Left ventricle myocardium superior (tissue), 1 donor: ENCODE data around the gene KCNT1. TPM values are rescaled to one million over a fixed set of nuclear protein-coding genes. Genes with fewer than 3 reads are reported as not detected.
"Not testable (repeated sequence)": the region's sequence is repeated elsewhere in the genome, so short reads cannot be mapped to it uniquely, and the experiment has no call there.

ENCODE experiments used
- ATAC-seq: fragments of 200-7000 bp; cut with Tn5 transposase; one replicate; pipeline ENCODE4 v1.9.1; 2020; ENCODE audit warnings: mild to moderate bottlenecking, moderate library complexity
- DNase-seq: peaks from one replicate; pipeline ENCODE4 v3.0.0-alpha.2; 2020
- intact Hi-C: fragments of 100-400 bp; cut with micrococcal nuclease; formaldehyde crosslinking; loops from one replicate; pipeline ENCODE4 v1.11.0; 2022
- total RNA-seq: library from RNA; stranded (reverse); fragmentation: NEBNext Ultra II Directional; extraction: Animal tissue kit (Norgen Biotek cat#: 25700); gene quantifications from one replicate; pipeline ENCODE4 v1.2.1, GENCODE V29; 2021
- donor health status: DM: no; HTN: yes; CAD: no; lungs with severe emphysema.

The KCNT1 gene
- total RNA-seq, 1 donor from 2014 or later: 3.1 TPM

DNA sequence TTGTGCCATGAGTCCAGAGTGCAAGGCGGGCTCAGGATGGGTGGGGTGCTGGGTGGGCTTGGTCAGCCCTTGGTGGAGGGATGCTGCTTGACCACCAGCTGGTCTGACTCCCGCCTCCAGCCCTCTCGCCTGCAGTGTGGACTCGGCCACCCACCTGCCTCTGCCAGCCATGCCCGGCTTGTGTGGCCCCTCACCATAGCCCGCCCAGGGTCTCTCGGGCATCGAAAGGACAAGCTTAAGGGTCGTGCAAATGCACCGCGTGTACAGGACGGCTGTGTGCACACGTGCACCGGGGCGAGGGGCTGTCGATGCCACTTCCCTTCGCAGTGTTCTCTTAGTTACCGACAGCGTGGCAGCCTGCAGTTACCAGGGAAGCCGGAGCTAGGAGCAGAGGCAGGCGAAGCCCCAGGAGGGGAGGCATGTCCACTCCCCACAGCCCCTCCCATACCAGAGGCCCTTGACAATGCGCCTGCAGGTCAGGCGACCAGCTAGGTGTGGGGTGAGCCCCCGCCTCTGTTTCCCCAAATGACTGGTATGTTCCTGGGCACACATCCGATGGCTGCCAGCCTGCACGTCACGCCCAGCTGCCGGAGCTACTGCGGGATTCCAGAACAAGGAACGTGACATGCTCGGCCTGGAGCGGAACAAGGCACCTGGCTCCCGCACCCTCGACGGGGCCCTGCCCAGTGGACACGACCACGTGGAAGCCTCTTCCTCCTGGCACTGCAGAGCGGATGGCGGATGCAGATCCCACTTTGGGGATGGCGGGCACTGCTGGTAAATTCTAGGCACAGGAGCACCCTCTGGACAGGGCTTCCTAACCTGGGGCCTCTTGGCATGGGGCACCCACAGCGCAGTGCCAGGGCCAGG, 31.0 kb upstream of the KCNT1 start:
- DNase-seq: no peak
- intact Hi-C loops: no loop called here
- ATAC-seq: no peak

DNA sequence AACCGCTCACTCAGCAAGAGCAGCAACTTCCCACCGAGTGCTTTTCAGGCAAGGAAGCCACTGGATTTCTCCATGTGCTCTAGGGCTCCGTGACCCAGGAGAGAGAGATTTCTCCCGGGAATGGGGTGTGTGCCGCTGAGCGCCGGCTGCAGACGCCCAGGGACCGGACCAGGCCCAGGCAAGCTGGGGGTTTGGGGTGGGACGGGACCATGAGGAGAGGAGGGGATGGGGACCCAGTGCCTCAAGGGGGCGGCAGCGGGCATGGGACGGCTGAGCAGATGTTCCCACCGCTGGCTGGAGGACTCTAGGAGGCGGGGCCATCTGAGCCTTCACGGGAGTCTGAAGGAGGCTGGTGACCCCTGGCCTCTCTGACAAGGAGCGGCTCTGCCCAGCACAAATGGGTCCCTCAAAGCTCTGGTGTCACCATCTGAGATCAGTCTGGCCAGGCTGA, 30.4 kb upstream of the KCNT1 start:
- intact Hi-C loops: no loop called here
- ATAC-seq (no peak), DNase-seq (no peak)

DNA sequence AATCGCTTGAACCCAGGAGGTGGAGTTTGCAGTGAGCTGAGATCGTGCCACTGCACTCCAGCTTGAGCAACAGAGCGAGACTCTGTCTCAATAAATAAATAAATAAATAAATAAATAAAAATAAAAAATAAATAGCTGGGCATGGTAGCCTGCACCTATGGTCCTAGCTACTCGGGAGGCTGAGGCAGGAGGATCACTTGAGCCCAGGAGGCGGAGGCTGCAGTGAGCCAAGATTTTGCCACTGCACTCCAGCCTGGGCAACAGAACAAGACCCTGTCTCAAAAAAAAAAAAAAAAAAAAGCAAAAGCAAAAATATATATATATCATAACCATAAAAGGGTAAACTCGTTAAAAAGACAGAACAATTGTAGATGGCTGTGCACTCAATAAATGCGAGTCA, 29.2 kb upstream of the KCNT1 start:
- intact Hi-C loops, DNase-seq, ATAC-seq: not testable (repeated sequence)

DNA sequence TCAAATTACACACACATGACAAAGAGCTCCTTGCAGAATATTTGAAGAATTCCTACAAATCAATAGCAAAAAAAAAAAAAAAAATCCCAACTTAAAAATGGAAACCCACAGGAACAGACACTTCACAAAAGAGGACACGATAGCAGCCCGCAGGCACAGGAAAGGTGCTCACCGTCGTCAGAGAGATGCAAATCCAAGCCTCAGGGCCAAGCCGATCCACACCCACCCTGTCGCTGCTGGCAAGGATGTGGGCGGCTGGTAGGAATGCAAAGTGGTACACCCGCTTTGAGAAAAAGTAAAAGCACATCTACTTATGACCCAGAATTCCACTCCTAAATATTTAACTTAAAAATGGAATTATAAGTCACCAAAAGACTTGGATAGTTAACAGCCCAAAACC, 28.0 kb upstream of the KCNT1 start:
- no peak for ATAC-seq
- intact Hi-C loops: no loop called here
- DNase-seq: peak; percentile 3

DNA sequence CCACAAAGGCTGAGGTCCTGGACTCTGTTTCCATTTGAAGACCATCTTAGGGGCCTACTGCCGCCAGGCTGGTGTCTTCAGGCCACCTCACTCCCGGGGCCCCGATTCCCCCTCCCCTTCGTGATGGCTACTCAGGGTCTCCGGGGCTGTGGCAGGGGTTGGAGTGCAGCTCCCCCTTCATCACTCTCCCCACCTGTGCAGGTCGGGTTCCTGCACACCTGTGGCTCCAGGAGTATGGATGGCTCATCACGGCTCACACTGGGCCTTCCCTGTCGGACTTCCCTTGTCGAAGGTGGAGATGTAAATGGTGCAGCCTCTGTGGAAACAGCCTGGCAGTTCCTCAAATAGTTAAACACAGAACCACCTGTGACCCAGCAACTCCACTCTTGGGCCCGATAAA, 27.0 kb upstream of the KCNT1 start:
- ATAC-seq (no peak), DNase-seq (peak; percentile 3)
- intact Hi-C loops: no loop called here

DNA sequence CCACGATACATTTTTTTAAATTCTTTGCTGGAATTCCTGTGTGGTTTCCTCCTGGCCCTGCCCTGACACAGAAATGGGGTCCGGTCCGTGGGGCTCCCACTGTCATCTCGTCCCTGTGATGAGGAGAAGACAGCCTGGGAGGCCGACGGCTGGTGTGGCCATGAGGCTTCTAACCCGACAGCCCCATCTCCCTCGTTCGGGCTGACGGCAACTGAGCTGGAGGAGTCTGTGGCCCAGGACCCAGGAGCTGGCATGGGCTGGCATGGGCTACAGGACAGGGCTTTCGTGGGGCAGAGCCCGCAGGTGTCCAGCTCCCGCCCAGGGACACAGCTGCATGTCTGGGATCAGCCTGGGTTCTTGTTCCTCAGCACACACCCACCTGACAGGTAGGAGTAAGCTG, 25.1 kb upstream of the KCNT1 start:
- DNase-seq: no peak
- intact Hi-C loops: no loop called here
- ATAC-seq: no peak

DNA sequence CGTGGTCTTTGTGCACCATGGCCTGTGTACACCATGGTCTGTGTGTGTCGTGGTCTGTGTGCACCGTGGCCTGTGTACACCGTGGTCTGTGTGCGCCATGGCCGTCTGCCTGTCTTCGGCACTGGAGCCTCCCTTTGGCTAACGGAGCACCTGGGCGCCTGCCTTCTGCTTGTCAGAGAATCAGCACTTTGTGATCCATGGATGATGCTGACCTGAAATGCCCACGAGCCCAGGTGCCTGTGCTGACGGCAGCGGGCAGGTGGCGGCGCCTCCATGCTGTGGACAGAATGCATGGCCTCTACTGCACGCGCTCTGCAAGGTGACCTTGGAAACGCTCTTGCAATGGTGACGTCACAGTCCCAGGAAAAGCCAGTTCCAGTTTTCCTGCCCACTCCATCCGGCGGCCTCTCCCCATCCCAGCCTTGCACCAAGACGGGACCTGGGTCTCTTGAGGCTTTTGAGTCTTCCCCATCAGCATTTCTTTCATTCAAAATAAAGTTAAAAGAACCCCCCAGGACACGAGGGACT, 24.3 kb upstream of the KCNT1 start:
- ATAC-seq: no peak
- intact Hi-C loops: no loop called here
- no peak for DNase-seq

DNA sequence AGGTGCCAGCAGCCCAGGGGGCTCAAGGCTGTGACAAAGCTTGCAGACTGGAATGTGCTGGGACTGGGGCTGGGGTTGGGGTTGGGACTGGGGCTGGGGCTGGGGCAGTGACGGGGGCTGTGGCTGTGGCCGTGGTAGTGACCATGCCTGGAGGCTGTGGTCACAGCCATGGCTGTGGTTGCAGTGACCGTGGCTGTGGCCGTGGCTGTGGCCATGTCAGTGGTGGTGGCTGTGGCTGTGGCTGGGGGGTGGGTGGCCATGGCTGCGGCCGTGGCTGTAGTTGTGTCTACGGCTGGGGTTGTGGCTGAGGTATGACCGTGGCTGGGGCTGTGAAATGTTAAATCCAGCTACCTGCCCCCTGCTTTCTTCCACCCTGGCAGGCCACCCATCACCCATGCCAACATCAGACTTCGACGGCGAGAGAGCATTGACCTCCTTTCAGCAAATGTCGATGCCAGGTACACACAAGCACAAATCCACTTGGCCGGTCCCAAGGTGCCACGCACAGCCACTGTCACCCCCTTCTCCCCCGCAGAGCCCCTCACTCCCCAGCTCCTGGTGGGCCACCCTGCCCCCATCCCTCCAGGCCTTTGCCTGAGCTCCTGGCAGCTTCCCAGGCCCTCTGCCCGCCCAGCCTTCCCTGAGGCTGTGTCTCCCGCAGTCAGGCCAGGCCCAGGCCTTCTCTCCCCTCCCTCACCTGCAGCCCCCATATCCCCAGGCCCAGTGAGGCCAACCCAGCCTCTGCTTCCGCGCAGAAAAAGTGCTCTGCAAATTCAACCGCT, 23.6 kb upstream of the KCNT1 start:
- DNase-seq (no peak), ATAC-seq (no peak)
- intact Hi-C loops: no loop called here

DNA sequence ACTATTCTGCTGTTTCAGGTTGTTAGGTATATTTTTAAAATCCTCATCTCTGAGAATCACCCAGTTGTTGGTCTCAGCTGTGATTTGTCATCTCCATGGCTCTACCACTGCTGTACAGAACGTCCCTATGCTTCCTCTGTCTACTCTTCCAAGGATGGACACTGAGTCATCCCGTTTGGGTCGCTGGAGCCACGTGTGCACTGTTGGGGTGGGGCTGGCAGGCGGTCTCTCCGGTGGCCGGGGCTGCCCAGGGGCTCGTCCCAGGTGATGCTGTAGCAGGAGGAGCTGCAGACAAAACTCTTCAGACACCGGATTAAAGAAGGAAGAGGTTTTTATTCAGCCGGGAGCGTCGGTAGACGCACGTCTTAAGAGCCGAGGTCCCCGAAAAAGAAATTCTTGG, 21.9 kb upstream of the KCNT1 start:
- DNase-seq (no peak), ATAC-seq (no peak)
- intact Hi-C loops: no loop called here

DNA sequence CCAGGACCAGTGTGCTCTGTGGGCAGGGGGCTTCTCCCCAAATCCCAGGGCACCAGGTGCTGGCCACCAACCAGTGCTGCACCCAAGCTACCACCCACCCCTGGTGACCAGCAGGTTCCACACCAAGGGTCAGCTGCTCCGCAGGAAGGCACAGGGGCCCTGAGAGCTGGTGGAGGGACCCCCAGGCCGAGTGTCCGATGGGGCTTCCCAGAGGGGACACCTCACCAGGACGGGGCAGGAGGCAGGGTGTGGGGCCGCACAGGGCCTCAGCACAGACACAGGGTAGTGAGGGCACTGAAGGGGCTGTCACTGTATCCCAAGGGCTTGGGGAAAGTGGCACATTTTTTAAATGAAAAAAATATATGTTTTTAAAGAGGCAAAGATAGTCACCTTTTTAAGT, 20.8 kb upstream of the KCNT1 start:
- DNase-seq: no peak
- intact Hi-C loops: no loop called here
- no peak for ATAC-seq

DNA sequence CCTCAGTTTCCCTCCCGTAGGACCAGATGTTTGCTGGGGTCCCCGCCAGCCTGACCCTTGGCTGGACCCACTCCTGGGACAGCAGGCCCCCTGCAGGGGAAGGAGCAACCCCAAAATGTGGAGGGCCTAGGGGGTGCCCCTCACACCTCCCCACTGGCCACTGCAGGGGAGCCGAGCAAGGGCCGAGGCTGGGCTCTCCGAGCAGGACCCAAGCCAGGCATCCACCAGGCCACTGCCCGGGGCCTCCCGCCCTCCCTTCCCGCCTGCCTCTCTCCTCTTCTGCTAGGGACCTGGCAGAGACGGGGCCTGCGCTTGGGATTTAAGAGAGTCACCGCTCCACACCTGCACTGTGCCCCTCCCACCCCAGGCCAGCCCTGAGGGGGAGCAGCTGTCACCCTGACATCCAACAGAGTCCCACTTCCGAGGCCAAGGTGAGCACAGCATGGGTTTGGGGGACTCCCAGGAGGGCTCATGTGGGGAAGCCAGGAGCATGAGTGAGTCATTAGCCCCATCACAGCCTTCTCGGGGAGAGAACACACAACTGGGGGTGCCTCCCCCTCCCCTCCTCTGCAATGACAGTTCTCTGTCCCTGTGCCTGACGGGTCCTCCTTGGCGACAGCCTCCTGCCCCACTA, 18.5 kb upstream of the KCNT1 start:
- DNase-seq (no peak), ATAC-seq (no peak)
- intact Hi-C loops: no loop called here

DNA sequence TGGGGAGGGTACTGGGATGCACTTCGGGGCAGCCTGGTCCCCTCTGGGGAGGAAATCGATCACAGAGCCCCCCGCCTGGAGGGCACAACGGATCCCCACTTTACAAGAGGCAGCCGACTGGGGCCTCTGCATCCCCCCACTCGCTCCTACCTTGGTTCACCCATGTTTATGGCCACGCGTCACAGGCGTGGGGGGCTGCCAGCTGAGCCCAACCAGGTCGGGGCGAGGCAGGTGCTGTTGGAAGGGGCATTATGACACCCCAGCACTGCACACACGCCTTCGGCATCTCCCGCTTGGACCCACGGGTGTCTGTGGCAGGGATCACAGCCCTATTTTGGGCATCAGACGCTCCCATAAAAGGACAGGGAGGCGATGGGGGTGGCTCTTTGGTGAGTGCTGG, 17.3 kb upstream of the KCNT1 start:
- no peak for DNase-seq
- ATAC-seq: no peak
- intact Hi-C loops: no loop called here

DNA sequence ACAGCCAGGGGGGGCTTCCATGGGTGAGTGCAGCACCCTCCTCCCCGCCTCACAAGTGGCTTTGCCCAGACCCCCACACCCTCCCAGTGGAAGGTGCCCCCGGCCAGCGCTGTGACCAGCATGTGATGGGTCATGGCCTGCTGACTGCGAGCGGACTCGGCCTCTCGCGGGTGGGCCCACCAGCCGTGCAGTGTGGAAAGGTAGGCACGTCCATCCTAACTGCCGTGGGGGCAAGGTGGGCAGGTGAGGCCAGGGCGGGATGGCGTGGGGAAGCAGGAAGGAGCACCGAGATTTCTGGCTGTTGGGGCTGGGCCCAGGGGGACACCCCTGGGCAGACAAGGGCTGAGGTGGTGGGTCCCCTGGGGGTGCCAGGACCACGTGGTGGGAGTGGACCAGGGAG, 14.8 kb upstream of the KCNT1 start:
- DNase-seq: no peak
- intact Hi-C loops: no loop called here
- no peak for ATAC-seq

DNA sequence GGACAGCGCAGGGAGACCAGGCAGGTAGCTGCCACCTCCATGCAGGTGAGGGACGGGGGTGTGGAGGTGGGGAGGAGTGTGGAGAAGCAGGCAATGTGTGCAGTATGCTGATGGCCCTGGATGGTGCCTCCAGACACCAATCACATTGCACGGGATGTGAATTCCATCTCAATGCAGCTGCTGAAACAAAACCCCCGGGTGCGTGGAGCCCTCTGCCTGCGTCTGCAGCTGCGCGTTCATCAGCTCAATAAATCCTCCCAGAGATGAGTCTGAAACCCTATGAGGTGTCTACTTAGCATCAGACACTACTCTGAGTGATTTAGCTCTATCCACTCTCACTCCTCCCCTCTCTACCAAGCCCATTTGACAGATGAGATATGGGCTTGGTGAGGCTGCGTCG, 13.0 kb upstream of the KCNT1 start:
- ATAC-seq (no peak), DNase-seq (no peak)
- intact Hi-C loops: no loop called here

DNA sequence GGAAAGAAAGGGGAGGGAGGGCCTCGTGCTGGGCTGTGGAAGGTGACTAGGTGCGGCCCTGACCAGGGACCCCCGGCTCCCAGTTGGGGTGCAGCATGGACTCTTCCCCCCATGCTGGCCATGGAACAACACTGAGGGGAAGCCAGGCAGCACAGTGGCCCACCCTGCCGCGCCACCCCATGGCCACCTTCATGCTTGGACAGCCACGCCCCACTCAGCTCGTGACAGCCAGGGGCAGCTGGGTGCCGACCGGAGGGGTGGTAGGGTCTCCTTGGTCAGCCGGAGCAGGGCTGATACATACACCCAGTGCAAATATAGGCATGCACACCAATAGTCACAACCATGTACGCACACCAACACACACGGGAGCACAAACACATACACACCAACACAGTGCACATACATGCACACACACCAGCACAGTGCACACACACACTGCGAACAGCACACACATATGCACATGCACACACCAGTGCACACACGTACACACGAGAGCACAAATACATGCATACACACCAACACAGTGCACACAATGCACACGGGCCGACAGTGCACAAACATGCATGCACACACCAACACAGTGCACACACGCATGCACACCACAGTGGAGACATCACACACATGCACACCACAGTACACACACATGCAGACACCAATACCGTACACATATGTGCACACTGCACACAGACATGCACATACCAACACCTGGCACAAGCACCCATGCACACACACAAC, 11.0 kb upstream of the KCNT1 start:
- DNase-seq: no peak
- no peak for ATAC-seq
- intact Hi-C loops: no loop called here

DNA sequence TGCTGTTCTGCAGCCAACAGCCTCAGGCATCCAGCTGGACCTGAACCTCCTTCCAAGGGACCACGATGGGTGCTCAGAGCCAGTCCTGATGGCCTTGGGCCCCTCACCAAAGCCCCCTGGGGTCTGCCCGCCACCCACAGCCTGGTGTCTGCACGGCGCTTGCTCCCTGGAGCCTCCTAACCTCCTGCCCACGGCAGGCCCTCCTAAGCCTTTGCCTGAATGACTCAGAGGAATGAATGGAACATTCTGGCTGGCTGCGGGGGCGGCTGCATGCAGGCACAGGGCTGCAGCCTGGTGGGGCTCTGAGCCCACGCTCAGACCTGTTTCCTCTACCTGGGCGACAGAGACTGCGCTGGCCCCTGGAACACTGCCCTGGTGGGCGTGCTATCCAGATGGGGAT, 9.6 kb upstream of the KCNT1 start:
- no peak for ATAC-seq
- no peak for DNase-seq
- intact Hi-C loops: no loop called here

DNA sequence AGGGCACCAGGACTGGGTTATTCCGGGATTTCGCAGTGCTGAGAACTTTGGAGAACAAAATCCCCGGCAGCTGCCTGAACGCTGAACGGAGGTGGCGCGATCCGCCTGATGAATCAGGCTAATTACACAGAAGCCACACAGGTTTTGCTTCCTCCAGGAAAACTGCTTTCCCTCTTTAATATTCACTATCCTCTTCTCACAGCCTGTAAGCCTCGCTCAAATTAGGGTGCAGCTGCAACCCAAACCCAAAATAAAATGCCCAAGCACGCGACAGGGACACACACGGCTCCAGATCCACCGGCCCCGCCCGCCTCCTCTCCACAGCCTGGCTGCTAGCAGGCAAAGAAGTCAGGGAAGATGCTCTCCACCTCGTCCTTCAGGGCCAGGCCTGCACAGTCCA, 8.7 kb upstream of the KCNT1 start:
- ATAC-seq (no peak), DNase-seq (no peak)
- intact Hi-C loops: no loop called here

DNA sequence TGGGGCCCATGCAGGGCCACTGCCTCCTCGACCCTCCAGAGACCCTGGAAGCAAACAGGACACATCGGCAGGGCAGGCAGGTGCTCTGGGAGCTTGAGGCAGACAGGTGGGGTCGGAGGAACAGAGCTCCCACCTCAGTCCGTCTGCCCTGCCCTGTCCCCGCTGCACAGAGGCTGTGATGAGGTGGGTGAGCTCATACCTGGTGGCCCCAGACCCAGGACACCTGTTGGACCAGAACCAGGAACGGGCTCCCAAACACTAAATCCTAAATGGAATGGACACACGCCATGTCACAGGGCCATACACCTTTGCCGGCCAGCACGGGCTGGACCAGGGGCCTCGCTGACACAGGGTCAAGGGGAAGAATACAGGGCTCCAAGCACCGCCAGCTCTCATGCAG, 8.2 kb upstream of the KCNT1 start:
- DNase-seq: no peak
- intact Hi-C loops: no loop called here
- ATAC-seq: no peak

DNA sequence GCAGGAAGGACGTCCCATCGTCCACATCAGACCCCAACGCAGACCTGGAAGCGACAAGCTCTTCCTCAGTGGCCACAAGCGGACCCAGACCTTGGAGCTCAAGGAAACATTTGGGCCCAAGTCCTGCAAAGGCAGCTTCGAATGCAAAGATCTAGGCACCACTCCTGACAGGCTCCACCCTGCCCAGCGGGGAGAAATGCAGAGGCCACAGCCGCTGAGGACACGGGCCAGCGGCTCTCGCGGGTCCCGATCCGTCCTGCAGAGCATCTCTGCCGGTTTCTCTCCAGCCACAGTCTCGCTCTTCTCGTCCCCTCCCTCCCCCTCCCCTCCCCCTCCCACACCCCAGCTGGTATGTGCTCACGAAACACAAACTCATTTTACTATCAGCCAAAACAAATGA, 7.6 kb upstream of the KCNT1 start:
- ATAC-seq (no peak), DNase-seq (no peak)
- intact Hi-C loops: no loop called here
